ENCODE results near the gene RAPGEF6. TPM values are rescaled to one million over a fixed set of nuclear protein-coding genes. Genes with fewer than 3 reads are reported as not detected.

Gene RAPGEF6
- total RNA-seq, 6 experiments from 2014 or later = 7.3 to 12.0 (median 10.2) TPM

- Mint-ChIP-seq H3K27ac (peak overlapping the region; percentile 87), H3K4me1 (ENCODE audit: low read depth) (peaks cover 19% of the 10 kb centered on the region), H3K27me3 (ENCODE audit: insufficient read depth) (no peaks in the 10 kb centered on the region), H3K36me3 (ENCODE audit: low read depth) (peaks cover 38% of the 10 kb centered on the region), H3K4me3 (no peak overlapping the region), H3K9me3 (no peaks in the 10 kb centered on the region)
- TF ChIP-seq CTCF (IDR thresholded peaks at IDR 0.05) = no peak
- no peak for DNase-seq
Measured at GRCh38 chr5:131671409-131671808, 36.4 kb upstream of the RAPGEF6 start.

GRCh38 chr5:131664929-131665328 is 29.9 kb upstream of the RAPGEF6 start:
- no peak for DNase-seq
- Mint-ChIP-seq H3K4me3 (no peak overlapping the region), H3K27ac (no peak overlapping the region), H3K27me3 (ENCODE audit: insufficient read depth) (no peaks in the 10 kb centered on the region; the same call in 1 of the 2 replicates), H3K4me1 (ENCODE audit: low read depth) (peaks cover 9% of the 10 kb centered on the region), H3K36me3 (ENCODE audit: low read depth) (peaks cover 42% of the 10 kb centered on the region), H3K9me3 (no peaks in the 10 kb centered on the region; the same call in 1 of the 2 replicates)
- no peak for TF ChIP-seq CTCF (IDR thresholded peaks at IDR 0.05)

GRCh38 chr5:131661933-131662332 is 26.9 kb upstream of the RAPGEF6 start:
- H3K27ac Mint-ChIP-seq = peak overlapping the region; percentile 40; the same call in 1 of the 2 replicates
- no peak overlapping the region; the same call in 1 of the 2 replicates for H3K4me3 Mint-ChIP-seq
- no peak for TF ChIP-seq CTCF (IDR thresholded peaks at IDR 0.05)
- no peaks in the 10 kb centered on the region; the same call in 1 of the 2 replicates for H3K9me3 Mint-ChIP-seq
- peaks cover 17% of the 10 kb centered on the region for H3K4me1 Mint-ChIP-seq (ENCODE audit: low read depth)
- H3K36me3 Mint-ChIP-seq (ENCODE audit: low read depth) = peaks cover 52% of the 10 kb centered on the region
- DNase-seq = peak; percentile 23
- peaks cover 2% of the 10 kb centered on the region; the same call in 1 of the 2 replicates for H3K27me3 Mint-ChIP-seq (ENCODE audit: insufficient read depth)

- peaks cover 2% of the 10 kb centered on the region; the same call in 1 of the 2 replicates for H3K27me3 Mint-ChIP-seq (ENCODE audit: insufficient read depth)
- no peak overlapping the region for H3K27ac Mint-ChIP-seq
- no peak overlapping the region for H3K4me3 Mint-ChIP-seq
- H3K9me3 Mint-ChIP-seq = no peaks in the 10 kb centered on the region; the same call in 1 of the 2 replicates
- H3K4me1 Mint-ChIP-seq (ENCODE audit: low read depth) = peaks cover 17% of the 10 kb centered on the region
- TF ChIP-seq CTCF (IDR thresholded peaks at IDR 0.05) = no peak
- peaks cover 52% of the 10 kb centered on the region for H3K36me3 Mint-ChIP-seq (ENCODE audit: low read depth)
- no peak for DNase-seq
Measured at GRCh38 chr5:131659841-131660240, 24.8 kb upstream of the RAPGEF6 start.

- peaks cover 56% of the 10 kb centered on the region for H3K36me3 Mint-ChIP-seq (ENCODE audit: low read depth)
- H3K9me3 Mint-ChIP-seq = no peaks in the 10 kb centered on the region; the same call in 1 of the 2 replicates
- H3K4me3 Mint-ChIP-seq = no peak overlapping the region
- DNase-seq = no peak
- no peak for TF ChIP-seq CTCF (IDR thresholded peaks at IDR 0.05)
- H3K27me3 Mint-ChIP-seq (ENCODE audit: insufficient read depth) = peaks cover 2% of the 10 kb centered on the region; the same call in 1 of the 2 replicates
- H3K4me1 Mint-ChIP-seq (ENCODE audit: low read depth) = peaks cover 17% of the 10 kb centered on the region
- no peak overlapping the region for H3K27ac Mint-ChIP-seq
Measured at GRCh38 chr5:131659290-131659689, 24.3 kb upstream of the RAPGEF6 start.

Data from HFFc6 (cell line).